Neural cell (in vitro differentiated cells): ENCODE measurements around the gene PDIA3.

ENCODE experiments used
- CTCF ChIP-seq: fragments of 450-650 bp; IDR thresholded peaks from 2 replicates; pipeline ENCODE4 v1.5.1; 2014; ENCODE audit warnings: antibody characterized with exemption, mild to moderate bottlenecking, moderate library complexity; ENCODE audit not compliant: poor library complexity, severe bottlenecking
- EZH2 ChIP-seq: fragments of 200-600, 300-800 bp; shearing (Covaris generic), sonication (generic); IDR thresholded peaks from 2 replicates; pipeline ENCODE4 v1.6.1; 2014; ENCODE audit warnings: antibody characterized with exemption, low read length, borderline replicate concordance, mild to moderate bottlenecking; ENCODE audit not compliant: insufficient read depth, poor library complexity, severe bottlenecking
- POLR2AphosphoS5 ChIP-seq: IDR thresholded peaks from 2 replicates; pipeline ENCODE4 v1.6.1; 2012
- RAD21 ChIP-seq: fragments of 450-650 bp; conservative IDR thresholded peaks from 2 replicates; pipeline ENCODE4 v1.6.1; 2014; ENCODE audit warnings: antibody characterized with exemption, mild to moderate bottlenecking, moderate library complexity

DNA sequence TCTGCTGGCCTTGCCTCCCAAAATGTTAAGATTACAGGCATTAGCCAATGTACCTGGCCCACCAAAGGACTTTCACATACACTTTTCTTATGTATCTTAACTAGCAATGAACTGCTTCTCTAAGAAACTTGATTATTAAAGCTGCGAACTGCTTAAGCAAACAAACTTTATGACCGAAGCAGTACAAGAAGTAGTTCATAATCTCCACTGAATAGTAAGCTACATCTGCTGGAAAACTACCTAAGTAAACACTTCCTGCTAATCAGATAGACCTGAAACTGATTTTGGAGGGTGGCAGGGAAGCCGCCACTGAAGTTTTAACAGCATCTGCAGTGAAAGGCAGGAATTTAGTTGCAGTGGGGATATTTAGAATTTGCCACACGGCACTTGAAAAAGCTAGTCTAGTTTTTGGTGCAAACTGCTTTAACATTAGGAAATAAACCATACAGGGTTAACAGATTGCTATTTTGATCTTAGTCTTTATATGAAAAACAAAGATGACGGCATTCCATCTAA lies 62.3 kb downstream of the PDIA3 start:
- TF ChIP-seq CTCF (no peak), POLR2AphosphoS5 (no peak), RAD21 (no peak), EZH2 (no peak)
